HK-2 (cell line): Measurements from ENCODE around the gene NDUFS2.
"Not testable (repeated sequence)": the region's sequence is repeated elsewhere in the genome, so short reads cannot be mapped to it uniquely, and the experiment has no call there.

Experiments used
- DNase-seq: peaks from one replicate; pipeline ENCODE4 v3.0.0-alpha.2; 2018; ENCODE audit not compliant: unreplicated experiment

NDUFS2 gene

GRCh38 chr1:161219078-161219892 lies 17.1 kb downstream of the NDUFS2 start:
- no peak for DNase-seq

DNA sequence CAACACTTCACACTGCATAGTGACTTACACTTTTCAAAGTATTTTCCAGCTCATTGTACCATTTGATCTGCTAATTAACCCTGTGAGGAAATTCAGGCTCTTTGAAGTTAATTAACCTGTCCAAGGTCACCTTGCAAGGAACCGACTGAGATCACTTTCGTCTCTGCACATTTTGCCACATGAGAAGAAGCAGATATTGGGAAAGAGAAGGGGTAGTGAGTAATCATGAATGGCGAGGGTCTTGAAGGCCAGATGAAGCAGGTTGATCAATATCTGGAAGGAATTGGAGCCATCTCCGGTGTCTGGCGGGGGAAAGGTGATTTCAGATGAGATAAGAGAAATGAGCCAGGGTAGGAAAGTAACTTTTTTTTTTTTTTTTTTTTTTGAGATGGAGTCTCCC lies 17.8 kb downstream of the NDUFS2 start:
- DNase-seq: no peak

DNA sequence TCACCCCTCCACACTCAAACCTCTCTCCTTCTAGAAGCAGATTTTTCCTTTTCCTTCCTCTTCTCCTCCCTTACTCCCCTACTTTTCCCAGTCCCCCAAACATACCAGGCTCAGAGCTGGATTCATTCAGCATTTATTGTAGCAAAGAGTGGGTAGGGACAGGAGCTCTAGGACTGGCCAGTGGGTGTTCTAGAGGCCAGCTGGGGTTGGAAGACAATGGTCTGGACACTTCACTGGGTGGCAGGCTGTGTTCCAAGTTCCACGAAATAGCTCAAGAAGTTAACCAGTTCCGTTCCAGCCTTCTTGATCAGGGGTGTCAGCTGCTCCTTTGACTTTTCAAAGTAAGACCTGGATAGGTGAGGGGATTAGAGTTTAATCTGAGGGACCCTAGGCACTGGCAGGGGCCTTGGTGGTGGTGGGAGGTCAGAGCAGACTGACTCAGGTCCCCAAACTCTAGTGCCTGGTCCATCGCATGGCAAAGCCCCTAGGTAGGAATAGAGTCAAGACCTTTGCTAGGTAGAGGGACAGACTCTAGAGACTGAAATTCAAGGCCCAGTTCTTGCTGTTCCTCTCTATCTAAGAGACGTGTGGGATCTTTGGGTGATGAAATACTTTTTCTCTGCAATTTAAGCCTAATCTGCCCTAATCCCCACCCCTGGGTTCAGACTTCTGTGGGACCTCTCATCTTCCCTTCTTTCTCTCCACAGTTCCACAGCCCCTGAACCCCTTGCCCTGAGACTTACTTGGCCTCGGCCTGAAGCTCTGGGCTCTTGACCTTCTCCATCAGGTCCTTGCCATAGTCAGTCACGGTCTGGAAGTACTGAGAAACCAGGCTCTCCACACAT lies 20.2 kb downstream of the NDUFS2 start:
- DNase-seq: no peak

DNA sequence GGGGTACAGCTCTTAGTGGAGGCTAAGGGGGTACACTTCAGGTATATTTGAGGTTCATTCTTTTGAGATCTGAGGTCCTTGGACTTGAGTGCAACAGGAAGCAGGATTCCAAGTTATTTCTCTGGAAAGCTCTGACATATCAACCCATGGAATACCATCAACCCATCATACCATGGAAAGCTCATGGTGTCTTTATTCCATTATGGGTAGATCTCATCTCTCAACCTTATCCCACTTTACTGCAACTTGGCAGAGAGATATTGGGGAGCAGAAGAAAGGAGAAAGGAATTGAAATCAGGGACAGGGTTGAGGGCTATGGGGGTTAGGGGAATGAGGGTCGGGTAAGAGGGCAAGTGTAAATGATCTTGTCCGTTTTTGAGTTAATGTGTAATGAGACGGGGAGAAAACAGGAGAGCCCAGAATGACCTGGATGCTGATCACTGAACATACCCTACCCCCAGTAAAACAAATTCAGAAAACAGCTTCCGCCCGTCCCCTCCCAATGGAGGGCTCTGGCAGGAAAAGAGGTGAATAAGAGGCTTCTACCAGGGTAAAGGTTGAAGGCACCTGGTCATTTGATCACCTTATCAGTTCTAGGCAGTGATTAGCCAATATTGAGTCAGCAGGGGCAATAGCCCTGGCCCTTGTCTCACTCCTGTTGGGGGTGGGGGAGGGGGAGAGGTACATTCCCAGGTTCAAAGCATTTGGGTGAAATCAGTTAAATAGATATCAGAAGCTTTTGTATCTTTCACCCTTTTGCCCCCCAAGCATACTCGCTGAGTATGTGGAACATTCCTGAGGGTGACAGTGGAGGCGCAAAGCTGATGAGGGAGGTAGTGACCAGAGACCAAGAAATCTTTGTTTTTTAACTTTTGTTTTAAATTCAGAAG lies 21.9 kb downstream of the NDUFS2 start:
- DNase-seq: no peak

DNA sequence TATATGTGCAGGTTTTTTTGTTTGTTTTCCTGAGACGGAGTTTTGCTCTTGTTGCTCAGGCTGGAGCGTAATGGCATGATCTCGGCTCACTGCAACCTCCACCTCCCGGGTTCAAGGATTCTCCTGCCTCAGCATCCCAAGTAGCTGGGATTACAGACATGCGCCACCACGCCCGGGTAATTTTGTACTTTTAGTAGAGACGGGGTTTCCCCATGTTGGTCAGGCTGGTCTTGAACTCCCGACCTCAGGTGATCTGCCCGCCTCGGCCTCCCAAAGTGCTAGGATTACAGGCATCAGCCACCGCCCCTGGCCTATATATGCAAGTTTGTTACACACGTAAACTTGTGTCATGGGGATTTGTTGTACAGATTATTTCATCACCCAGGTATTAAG lies 22.5 kb downstream of the NDUFS2 start:
- DNase-seq: not testable (repeated sequence)

GRCh38 chr1:161225178-161225533 lies 23.0 kb downstream of the NDUFS2 start:
- no peak for DNase-seq

DNA sequence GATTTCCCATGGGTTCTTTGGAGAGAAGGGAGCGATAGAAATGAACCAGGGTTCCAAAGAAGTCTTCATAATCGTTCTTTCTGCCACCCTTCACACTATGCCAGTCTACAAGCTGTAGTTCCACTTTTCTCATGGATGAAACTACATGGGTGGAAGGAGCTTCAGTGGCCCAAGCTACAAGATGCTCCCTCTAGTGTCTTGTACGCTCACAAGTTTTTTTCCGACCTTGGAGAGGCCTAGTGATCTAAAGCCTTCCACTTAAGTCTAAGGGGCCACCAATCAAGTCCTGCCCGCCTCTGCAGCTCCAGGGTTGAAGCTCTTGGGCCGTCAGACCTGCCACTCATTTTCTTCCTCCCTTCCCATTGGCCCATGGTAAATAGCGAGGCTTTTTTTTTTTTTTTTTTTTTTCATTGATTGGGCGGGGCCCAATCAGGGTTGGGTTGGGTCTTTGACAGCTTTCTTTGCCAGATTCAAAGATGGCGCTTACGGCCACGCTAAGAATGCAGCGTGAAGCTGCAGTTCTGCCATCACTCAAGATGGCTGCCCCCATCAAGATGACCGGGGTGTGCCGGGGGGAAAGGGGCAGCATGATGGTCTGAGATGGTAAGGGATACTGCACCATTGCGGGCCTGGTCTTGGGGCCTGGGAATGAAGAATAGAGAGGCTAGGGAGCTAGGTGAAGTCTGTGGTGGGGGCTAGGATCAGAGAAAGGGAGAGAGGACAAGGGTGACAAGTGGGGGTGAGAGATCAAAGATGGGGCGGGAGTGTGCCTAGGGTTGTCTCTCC lies 23.6 kb downstream of the NDUFS2 start, which contains the start of gene TOMM40L:
Gene TOMM40L, plus strand, starts transcription at position 527 of the 786 bp plus-strand sequence. CDS start 430 bp downstream, outside the sequence.
- DNase-seq: peak; percentile 89

DNA sequence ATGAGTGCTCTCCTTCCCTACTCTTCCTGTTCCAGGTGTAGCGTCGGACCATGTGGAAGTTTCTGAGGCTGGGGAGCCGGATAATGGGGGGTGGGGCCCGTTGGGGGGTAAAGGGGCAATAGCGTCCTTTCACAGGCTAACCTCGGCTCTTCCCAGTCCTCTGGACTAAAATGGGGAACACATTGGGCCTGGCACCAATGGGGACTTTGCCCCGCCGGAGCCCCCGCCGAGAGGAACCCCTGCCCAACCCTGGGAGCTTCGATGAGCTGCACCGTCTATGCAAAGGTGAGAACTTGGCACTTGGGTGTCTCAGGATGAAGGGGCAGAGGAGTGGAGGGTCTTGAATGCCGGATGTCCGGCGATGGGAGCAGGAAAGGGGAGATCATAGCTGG lies 24.1 kb downstream of the NDUFS2 start:
- peak; percentile 18 for DNase-seq

GRCh38 chr1:161226759-161227158 lies 24.6 kb downstream of the NDUFS2 start:
- no peak for DNase-seq

DNA sequence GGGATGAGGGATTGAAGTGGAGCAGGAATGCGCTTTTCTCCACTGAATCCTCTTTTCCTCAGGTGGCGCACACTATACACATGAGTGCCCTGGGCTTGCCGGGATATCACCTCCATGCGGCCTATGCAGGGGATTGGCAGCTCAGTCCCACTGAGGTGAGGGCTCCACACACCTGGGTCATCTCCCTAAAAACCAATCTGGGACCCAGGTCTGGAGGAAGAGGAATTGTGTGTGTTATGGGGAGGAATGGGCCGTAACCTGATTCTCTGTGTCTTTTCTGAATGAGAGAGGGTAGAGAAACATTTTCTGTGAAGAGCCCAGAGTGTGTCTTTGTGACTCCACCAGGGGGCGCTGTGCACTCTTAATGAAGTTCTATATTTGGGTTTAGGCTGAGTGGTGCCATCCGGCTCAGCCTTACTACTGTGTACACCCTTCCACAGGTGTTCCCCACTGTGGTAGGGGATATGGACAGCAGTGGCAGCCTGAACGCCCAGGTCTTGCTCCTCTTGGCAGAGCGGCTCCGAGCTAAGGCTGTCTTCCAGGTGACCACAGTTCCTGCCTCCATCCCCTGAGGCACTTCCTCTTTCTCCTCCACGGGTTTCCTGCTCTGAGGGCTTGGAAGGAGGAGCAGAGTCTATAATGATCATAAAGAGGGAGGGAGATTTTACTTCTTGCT lies 25.2 kb downstream of the NDUFS2 start:
- DNase-seq: peak; percentile 73

- no peak for DNase-seq
Observed at GRCh38 chr1:161228032-161228431, 25.9 kb downstream of the NDUFS2 start.

- DNase-seq: no peak
Observed at GRCh38 chr1:161229896-161230295, 27.7 kb downstream of the NDUFS2 start.

GRCh38 chr1:161230762-161231161 lies 28.6 kb downstream of the NDUFS2 start:
- no peak for DNase-seq

DNA sequence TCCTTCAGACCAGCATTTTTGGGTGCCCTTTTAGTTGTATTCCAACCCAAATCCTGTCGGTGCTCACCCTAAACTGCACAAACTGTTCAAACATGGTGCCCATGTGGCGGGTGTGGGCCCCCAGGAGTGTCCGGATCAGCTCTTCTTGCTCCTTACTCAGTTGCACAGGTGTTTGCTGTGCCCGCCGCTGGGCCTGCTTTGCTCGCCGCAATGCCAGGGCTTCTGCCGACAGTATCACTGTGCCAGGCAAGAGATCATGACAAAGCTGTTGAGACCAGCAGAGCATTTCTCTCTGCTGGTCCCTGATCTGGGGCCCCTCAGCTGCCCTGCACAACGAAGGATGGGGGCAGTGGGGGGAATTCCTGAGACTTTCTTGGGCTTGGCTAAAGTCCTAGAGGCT lies 30.9 kb downstream of the NDUFS2 start:
- DNase-seq: no peak

DNA sequence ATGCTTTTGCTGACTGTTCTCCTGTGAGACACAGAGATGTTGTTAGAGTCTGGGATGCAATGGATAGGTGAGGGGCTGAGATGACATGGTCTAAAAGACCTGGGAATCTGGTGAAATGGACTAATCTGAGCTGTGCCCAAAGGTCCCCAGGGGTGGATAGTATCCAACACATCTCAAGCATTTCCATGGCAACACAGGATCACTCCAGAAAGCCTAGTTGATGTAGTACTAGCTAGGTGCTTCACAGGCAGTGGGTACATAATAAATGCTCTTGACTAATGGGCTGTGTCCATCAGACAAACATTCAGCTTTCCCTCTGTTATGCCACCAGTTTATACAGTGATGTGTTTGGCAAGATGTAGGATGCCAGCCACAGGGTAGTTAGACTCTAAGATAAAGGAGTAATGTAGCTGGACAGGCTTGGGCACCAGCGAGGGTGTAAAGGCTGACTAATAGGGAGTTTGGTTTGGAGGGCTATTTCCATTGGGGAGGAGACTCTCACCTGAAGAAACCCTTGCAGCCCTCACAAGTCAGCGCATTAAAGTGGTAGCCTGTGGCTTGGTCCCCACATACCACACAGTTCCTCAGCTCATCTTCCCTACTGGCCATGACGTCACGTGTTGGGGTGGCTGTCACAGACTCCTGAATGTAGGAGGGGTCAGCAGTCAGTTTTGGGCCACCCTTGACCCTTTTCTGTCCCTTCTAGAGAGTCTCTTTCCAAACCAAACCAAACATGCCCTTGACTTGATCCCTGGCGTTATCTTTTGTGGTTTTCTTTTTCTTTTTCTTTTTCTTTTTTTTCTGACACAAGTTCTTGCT lies 34.0 kb downstream of the NDUFS2 start:
- DNase-seq: no peak

GRCh38 chr1:161238039-161238473 lies 35.9 kb downstream of the NDUFS2 start, which contains the start of gene NR1I3:
Gene NR1I3, minus strand, starts transcription at chr1:161238203. Its CDS starts 1,638 bp downstream, at chr1:161236565.
- no peak for DNase-seq

DNA sequence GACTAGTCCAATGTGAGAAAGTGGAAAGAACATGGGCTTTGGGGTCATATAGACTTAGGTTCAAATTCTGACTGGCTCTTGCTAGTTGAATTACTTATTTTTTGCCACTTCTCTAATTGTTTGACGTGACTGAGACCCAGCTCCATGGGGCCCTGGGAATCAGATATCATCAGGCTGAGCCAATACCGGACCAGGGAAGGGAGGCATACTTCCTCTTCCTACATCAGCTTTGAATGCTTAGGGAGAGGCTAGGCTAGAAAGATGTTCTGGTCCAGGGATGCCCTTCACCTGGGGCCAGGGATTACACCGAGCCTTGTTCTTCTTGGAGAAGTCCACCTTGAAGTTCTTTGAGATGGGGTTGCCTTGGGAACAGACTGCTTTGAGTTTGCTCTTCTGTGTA lies 39.5 kb downstream of the NDUFS2 start:
- DNase-seq: no peak

DNA sequence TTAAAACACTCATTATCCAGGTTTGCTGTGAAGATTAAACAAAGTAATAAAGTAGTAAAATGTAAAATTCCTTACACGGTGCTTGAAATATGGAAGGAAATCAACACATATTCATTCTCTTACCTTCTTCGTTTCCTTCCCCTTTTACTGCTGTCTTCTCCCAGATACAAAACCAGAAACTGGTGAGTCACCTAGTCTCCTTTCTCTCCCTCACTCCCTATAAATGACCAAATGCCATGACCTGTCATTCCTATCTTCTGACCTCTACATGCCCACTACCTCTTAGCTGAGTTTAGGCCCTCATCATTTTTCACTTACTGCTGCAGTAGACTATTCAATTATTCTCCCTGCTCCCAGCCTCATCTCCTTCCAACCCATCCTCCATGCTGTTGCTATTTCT lies 40.1 kb downstream of the NDUFS2 start:
- no peak for DNase-seq

DNA sequence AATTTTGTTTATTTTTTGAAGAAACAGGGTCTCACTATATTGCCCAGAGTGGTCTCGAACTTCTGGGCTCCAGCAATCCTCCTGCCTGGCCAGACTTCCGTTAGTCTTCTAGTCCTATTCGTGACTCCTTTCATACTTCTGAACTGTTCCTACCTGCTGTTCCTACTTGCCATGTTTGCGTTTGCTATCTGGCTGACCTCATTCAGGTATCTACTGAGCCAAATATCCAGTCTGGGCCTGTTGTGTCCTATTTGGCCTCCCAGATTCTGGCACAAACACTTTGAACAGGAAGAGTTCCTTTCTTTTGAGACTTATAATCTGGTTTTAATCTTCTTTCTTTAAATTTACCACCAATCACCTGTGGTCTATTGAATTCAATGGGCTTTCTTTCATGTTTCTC lies 42.7 kb downstream of the NDUFS2 start:
- DNase-seq: no peak
